ENCODE measurements around the gene FMNL2. TPM values are rescaled to one million over a fixed set of nuclear protein-coding genes. Genes with fewer than 3 reads are reported as not detected.

FMNL2 gene
- total RNA-seq, 2 experiments from 2014 or later, result 0.57 to 0.93 TPM

DNA sequence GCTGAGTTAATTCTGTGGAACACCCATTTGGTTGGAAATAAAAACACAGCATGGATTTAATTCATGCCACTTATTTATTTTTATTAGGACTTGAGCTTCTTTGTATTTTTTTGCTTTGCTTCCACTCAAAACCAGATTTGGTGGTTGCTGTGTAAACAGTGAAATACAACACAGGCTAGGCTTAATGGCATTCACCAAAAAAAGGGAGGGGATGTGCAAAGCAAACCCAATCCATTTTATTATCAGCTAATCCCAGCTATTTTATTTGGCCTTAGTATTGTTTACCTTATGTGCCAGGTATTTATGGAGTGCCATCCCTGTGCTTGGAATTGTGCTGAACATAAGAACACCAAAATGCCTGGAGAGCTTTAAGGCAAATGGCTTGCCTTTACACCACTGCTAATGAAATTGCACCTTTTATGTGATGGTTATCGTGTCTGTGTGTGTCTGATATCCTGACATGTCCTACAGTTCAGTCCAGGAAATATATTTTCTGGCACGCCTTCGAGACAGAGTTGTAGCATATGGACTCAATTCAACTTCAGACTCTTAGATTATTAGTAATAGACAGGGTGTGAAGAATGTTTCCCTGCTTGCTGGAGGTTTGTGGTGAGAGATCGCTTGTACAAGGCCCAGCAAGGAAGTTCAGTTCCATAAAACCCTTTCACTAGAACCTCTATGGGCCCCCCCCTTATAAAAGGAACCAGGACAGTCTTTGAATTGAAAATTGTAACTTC, 282.6 kb downstream of the FMNL2 start:
- ChIA-PET CTCF (no interaction called here), POLR2A (no interaction called here)

DNA sequence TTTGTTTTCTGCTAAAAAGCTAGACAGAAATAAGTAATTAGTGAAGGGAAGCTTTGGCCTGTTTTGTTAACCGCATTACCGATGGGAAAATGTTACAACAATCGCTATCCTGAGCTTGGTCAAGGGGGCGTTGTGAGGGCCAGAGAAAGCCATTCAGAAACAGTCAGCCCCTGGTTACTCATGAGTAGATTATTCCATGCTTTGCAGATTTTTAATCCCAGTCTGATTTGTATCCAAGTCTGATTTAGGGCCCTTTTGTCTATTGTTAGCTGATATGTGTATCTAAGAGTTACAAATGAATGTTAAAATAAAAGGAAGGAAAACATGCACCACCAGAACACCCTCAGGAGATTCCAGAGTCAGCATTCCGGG, 283.2 kb downstream of the FMNL2 start:
- POLR2A ChIA-PET, result no interaction called here
- CTCF ChIA-PET, result no interaction called here

DNA sequence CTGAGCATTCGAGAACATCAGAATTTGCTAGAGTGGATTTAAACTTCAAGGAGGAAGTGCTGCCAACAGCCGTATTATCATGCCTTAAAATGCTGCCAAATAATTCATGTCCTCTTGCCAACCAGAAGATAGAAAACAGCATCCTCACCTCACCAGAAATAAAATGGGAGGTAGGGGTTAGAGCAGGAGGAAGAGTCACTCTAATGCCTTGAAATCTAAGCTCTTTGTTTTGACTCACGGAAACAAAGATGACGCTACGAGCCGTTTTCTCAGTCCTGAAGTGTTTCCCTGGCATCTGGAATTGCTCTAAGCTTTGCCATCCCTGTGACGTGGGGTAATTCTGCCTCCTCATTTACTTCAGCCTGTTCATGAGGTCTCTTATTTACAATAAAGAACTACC, 285.2 kb downstream of the FMNL2 start:
- ChIA-PET CTCF (no interaction called here), POLR2A (no interaction called here)

DNA sequence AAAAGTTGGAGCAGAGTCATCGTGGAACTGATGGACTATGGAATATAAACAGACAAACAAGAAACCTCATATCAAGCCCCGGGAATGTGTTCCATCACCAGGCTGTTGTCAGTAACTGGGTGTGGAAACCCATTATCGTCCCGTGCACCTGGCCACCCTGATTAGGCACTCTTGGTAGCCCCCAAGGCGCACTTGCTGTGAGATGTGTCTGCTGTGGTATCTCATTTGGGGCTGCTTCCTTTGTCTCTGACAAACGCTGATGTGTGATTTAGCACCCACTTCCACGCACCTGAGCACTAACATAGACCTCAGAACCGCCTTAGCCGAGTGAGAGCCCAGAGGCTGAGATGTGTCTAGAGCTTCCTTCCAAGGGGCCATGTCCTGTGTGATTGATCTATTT, 286.0 kb downstream of the FMNL2 start:
- ChIA-PET POLR2A (no interaction called here), CTCF (no interaction called here)

DNA sequence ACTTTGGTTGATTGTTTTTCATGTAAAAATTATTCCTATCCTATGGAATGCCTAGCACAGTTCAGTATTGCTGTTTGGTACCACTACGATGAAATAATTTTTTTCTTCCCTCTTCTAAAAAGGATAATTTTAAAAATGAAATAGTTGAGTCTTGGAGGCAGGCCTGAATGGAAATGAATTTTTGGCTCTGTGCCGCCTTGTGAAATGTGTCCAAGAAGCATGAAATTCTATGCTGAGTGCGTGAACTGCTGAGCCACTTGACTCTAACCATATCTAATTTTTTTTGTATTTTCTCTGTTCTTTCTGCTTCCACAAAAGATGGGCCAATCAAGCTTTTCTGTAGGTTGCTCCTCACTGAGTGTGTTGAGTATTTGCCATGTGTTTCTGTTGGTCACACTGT, 287.2 kb downstream of the FMNL2 start:
- ChIA-PET POLR2A (no interaction called here), CTCF (no interaction called here)

DNA sequence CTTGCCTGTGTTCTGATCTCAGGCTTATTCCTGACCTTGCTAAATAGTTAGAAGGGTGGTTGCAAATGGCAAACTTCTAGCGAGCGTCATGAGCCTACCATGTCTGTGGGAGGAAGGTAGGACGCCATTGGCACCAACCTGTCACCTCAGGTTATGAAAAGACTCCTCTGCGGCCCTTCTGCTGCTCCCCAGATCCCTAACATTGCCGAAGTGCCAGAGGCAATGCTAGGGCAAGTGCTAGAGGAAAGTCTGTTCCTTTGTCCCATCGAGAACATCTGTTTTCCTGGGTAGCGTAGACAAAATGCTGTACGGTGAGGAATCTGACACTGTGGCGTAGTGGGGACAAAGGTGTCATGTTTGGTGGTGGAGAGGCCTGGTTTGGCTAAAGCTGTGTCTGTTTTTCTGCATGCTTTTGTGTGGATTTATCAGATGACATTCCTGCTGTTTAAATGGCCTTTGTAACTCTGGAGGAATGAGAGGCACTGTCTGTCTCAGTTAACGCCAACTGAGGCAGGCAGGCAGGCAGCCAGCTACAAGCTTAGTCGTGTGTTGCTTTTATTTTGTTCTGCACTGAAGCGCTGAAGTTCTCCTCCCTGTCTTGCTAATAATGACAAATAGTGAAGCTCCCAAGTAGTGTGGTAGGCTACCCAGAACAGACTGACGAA, 288.2 kb downstream of the FMNL2 start:
- ChIA-PET CTCF (no interaction called here), POLR2A (no interaction called here)

DNA sequence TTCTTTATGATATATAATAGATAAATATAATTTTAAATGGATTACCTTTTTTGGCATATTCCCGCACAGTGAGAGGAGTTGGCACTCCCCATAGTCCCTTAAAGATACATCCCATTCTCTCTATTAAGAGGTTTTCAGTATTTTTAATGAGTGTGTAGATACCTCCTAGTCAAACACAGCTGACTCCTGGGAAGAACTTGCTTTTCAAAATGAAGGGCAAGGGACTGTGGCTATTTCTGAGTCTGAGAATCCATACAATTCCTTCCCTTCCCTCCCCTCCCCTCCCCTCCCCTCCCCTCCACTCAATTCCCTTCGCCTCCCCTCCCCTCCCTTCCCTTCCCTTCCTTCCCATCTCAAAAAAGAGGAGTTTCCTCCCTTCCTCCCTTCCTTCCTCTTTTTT, 288.8 kb downstream of the FMNL2 start:
- CTCF ChIA-PET, result no interaction called here
- POLR2A ChIA-PET, result no interaction called here

DNA sequence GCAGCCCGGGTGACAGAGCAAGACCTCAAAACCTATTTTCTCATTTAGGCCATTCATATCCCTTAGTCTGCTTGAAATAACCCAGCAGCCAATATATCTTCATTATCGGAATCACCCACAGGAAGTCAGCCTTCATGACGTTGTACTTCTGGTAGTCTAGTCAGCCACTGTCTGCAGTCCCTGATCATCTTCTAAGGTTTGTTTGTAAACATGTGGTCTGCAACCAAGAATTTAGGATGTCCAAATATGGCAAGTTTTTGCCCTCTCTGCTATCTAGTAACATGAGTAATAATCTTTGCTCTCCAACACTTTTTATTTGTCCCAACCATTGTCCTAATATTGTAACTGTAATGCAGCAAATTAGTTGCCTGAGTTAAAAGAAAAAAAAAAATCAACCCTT, 289.8 kb downstream of the FMNL2 start:
- ChIA-PET POLR2A (no interaction called here), CTCF (interaction anchor here (1.1 kb wide), 1 partner anchor 11 kb away, joined by 3 read pairs; no protein-coding TSS in a partner anchor)

DNA sequence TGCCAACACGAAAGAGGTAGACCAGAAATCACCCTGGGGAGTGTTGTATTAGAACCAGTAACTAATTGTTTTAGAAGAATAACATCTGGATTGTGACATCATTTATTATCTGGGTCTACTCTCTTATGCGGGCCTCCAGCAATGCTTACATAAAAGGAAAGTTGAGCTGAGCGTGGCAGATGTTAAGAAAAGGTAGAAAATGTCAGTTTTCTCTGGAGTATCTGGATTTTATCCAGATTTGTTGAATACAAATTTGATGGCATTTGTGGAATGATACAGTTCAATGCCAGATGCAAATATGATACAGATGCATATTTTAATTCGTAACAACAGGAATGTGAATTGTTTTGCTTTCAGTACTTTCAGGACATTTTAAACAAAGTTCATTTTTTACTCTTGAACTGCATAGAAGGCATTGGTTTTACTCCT, 292.0 kb downstream of the FMNL2 start:
- ChIA-PET CTCF (interaction anchor here (1.8 kb wide), 1 partner anchor 9 kb away, joined by 4 read pairs; no protein-coding TSS in a partner anchor), POLR2A (no interaction called here)

DNA sequence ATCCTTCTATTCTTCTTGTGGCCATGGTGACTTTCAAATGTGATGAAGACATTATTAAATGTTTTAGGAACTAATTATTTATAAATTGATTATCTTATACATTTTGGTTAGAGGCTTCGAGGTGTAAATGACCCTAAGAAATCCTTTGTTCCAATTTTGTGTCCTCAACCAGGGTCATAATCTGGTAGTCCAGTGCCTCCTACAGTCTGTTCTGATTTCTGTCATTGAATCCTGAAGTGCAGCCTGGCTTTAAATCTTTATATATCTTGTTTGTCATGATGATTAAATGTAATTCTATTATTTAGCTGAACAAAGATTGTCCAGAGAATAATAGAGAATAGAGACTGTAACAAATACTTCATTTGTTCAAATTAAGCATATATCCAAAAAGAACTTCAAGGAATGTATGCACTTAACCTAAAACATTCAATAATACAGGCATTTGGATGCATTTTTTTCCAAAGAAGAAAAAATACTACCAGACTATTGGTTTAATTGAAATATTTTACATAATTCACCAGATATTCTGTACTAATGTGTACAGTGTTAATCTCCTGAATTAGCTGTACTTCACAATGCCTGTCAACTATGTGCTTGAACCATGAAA, 292.5 kb downstream of the FMNL2 start:
- ChIA-PET POLR2A (no interaction called here), CTCF (interaction anchor here (1.8 kb wide), 1 partner anchor 9 kb away, joined by 4 read pairs; no protein-coding TSS in a partner anchor)

DNA sequence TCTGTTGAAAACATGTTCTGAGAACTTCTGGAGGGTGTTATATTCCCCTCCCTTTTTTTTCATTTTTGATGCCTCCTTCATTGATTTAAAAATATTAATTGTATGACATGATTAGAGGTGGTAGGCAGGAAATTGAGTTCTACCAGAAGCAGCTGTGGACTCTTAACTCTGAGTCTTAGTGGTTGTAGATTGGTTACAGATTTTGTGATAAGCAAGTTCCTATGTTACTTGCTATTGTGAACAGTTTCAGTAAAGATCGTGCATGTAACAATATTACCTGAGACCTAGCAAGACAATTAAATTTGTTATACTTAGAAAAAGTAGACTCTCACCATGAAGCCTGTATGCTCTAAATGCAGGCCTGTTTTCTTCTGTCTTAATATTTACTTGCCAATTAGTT, 294.2 kb downstream of the FMNL2 start:
- ChIA-PET CTCF (no interaction called here), POLR2A (no interaction called here)

DNA sequence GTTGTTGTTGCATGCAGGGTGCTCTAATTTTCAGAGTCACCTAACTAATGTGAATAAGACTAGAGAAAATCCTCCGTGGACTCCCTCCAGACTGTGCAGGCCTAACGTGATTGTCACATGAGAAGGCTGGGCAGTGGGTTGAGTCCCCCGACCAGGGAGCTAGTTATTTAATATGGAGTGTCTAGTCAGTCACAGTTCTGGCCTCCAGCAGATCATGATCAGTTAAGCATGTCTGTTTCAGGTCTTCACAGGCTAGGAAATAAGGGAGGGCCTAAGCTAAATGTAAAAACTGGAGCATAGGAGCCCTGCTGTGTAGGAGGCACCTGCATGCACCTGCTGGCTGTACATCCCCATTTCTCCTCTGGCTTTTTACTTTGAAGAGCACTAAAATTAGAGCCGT, 295.5 kb downstream of the FMNL2 start:
- POLR2A ChIA-PET, result no interaction called here
- CTCF ChIA-PET, result no interaction called here

DNA sequence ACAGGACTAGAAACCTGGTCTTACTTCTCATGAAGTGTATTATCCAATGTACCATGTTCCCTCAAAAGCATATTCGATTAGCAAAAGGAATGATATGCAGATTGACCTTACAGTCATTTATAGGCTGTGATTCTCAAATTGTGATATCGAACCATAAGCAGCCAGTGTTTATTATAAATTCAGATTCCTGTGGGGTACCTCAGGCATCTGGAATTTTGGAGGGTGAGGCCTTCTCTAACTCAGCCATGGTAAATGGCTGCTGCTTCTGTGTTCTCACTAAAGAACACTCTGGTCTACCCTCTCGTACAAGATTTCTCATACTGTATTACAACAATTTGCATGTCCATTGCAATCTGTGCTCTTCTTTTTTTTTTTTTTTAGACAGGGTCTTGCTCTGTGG, 297.8 kb downstream of the FMNL2 start:
- CTCF ChIA-PET, result no interaction called here
- POLR2A ChIA-PET, result no interaction called here

DNA sequence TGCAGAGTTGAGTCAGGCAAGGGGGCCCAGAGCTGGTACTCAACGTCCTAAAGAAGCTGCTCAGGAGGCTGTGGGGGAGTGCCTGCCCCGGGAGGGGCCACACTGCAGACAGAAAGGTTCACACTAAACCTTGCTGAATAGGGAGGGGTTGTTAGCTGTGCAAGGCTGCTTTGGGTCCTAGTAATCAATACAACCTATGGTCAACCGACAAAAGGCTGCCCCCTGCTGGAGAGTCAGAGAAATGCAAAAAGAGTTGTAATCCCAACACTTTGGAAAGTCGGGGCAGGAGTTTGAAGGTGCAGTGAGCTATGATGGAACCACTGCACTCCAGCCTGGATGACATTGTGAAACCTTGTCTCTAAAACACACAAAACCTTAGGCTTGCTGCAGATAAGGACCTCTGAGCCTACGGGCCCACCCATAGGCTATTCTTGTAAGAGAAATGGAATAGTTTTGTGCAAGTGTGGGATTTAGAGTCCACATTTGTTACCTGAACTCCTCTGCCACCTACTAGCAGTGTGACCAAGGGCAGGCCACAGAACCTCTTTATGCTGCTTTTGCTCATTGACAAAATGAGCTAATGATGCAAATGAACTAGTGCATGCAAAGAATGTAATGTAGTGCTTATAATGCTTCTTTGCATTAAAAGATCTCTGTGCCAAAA, 300.8 kb downstream of the FMNL2 start:
- POLR2A ChIA-PET, result no interaction called here
- CTCF ChIA-PET, result interaction anchor here (0.6 to 2.6 kb wide), 17 partner anchors 8 to 600 kb away, joined by 3 to 18 read pairs (median 4); partner anchors contain the start of gene STAM2

DNA sequence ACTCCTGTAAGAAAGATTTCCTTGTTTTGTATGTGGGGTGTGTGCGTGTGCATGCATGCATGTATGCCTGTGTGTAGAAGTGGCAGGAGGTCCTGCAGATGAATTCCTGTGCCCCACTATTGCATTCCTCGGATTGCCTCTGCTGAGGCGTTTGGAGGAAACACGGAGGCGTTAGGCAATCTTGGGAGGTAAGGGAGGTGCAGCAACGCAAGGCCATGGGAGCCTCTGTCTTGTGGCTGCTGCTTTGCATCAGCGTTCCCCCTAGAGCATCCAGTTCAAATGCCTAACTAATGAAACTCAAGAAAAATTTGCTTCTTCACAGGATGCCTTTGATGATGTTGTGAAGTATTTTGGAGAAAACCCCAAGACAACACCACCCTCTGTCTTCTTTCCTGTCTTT, 302.3 kb downstream of the FMNL2 start:
- ChIA-PET CTCF (no interaction called here), POLR2A (no interaction called here)

DNA sequence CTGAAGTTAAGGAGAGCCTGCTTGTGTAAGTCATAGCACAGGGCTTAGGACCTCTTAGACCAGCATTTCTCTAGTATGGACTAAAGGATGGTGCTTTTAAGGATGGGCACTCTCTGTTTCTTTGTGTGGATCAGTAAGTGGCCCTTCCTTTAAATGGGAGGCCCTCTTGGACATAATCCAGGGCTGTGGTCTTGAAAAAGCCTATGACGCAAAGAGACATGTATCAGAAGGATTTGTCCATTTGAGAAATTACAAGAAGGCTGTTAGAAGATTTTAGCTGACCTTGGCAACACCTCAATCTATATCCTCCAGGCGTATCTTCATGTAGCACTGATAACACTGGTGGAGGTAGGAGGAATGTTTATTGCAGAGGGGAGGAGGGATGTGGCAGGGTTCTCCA, 303.1 kb downstream of the FMNL2 start:
- POLR2A ChIA-PET, result no interaction called here

DNA sequence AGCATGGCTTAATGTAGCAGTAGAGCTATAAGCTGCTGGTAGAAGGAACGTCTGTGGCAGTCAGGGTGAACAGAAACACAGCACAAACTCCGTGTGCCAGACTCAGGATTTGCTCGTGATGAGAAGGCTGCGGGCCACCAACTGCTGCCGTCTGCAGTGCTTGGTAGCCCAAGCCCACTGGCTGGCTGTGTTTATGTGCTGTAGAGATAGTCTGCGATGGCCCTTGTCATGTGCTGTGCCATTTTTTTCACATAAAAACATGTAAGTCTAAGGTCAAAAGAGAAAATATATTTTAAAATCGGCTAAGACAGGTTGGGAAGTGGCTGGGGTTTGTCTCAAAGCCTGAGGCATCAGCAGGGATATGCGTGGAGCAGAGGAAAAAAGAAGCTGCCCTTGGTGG, 303.6 kb downstream of the FMNL2 start:
- ChIA-PET POLR2A (no interaction called here), CTCF (no interaction called here)

More for the DNA sequence above, 303.1 kb downstream of the FMNL2 start:
- CTCF ChIA-PET, result no interaction called here

DNA sequence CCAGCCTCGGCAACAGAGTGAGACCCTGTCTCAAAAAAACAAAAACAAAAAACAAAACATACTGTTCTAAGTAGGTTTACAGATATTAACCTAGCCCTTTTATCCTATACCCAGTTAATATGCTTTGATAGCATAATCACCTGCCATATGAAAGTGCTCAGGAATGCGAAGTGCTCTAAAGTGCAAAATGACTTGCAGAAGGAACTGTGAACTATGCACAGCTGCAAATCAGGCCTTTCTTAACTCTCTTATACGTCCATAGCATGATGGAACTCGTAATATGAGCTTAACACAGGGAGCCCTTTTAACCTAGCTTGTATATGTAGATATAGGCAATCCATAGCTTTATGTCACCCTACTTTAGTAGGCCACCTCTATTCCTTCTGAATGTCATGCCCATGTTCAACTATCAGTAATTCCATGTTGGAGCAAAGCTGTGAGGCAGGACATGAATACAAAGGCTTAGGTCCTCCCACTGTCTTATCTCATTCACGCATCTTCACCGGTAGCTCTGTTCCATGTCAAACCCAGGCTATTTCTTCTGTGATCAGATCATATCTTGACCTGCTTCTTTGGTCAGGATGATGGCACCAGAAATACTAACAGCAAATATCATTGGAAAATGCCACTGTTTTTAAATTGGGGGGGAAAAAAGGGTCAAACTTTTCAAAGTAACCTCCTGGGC, 309.4 kb downstream of the FMNL2 start:
- CTCF ChIA-PET, result interaction anchor here (1.3 kb wide), 1 partner anchor 9 kb away, joined by 4 read pairs; no protein-coding TSS in a partner anchor
- POLR2A ChIA-PET, result no interaction called here

DNA sequence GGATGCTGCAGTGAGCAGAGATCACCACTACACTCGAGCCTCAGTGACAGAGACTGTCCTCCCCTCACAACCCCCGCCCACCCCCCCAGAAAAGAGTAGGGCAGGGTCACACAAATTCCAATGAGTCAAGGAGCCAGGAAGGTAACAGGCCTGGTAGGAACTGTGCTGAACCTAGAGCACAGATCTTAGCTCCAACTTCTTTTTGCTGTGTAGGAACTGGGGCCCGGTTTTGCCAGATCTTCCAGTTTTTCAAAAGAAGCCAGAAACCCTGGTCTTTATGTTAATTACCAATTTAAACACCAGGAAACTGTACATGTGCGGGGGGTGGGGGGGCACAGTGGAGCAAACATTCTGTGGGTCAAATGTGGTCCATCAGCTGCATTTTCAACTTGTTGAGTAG, 311.3 kb downstream of the FMNL2 start:
- ChIA-PET POLR2A (interaction anchor here (0.6 kb wide), 1 partner anchor 40 kb away, joined by 4 read pairs; no protein-coding TSS in a partner anchor), CTCF (interaction anchor here (2.2 kb wide), 1 partner anchor 470 kb away, joined by 5 read pairs; the partner anchor contains the start of gene STAM2)

DNA sequence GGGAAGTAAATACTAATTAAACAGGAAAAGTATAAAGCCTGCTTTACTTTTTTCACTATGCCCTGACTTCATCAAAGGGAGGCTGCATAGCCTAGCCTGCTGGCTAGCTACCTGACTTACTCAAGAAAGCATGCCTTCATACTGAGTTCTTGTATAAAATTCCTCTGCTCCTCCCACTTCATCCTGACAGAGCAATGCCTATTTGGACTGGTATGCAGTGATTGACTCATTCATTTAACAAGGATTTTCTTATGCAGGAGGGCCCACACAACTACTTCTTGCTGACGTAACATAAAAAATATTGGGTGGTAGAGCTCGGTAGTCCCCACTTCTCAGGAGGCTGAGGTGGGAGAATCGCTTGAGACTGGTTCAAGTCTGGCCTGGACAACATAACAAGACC, 311.8 kb downstream of the FMNL2 start:
- ChIA-PET CTCF (interaction anchor here (1.2 to 2.2 kb wide), 2 partner anchors 11 to 471 kb away, joined by 4 to 5 read pairs; partner anchors contain the start of gene STAM2), POLR2A (no interaction called here)
